Tracheal epithelial cell (primary cell): Measurements from ENCODE around the gene AFF1. TPM values are rescaled to one million over a fixed set of nuclear protein-coding genes. Genes with fewer than 3 reads are reported as not detected.

Experiments
- total RNA-seq: library from RNA; depleted of rRNA; stranded (reverse); fragments of >200 nt; gene quantifications from 2 replicates; pipeline ENCODE4 v1.2.1, GENCODE V29; 2014

The AFF1 gene
- 14.1 and 17.1 TPM in 2 replicates for total RNA-seq

DNA sequence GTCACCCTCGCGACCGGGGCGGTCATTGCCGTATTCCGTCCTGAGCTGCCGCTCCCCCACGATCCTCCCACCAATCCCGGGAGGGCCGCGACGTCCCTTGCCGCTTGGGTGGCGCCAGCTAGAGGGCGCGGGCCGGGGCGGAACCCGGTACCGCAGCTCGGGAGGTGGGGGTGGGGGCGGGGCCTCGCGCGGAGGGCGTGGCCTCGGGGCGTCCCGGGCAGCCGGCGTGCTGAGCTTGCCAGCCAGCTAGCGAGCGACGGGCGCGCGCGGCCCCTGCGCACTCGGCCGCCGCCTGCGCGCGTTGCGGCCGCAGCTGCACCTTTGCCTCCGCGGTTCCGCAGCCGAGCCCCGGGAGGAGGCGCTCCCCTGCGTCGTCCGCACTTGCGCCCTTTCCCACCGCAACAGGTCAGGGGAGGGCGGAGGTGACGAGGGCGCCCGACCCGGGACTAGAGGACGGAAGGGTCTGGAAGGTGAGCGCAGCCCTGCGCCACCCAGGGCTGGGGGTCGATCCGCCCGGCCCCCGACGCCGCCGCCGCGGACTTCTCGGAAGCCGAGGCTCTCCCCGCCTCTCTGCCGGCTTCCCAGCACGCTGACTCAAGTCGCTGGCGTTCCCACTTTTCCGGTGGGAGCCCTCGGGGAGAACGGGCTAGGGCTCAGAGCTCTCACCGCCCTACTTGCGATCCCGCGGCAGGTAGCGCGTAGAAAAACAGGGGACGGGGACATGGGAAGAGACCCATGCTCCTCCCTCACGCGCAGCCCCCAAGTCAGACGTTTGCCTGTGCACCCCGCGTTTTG is at the start of gene AFF1:
AFF1 (plus strand) TSS at position 241 of the 795 bp plus-strand sequence. CDS start 13,523 bp downstream, outside the sequence.

DNA sequence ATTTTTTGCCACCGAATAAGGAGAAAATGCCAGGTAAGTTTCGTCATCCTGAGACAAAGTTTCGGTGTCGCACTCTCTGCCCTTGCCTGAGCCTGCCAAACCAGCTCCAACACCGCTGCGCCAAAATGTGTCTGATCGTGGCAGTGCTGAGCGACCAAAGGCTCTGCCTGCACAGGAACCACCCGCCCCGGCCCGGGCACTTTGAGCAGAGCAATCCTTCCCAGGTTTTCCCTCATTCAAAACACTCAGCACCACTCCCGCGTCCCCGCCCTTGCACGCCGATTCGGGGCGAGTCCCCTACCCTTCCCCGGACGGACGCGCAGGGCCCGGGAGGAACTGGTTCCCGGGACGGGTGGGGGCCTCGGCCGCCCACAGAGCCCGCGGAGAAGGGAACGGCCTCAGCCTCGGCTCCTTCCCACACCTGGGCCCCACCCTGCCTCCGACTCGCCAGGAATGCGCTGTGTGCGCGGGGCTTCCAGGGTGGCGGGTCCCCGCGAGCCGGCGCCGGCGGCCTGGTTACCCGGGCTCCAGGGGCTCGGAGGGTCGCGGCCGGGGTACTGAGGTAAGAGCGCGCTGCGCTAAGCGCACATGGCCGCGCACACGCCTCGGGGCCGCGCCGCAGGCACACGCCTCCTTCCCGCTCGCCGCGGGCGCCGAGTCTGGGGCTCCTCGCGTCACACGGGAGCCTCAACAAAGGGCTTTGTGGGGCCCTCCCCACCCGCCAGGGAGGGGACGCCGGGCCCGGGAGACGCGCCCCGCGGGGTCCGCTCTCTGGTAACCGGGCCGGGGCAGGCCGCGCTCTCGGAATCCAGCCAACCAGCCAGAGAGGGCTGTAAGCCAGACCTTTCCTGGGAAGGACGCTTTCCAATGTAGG is 42.8 kb upstream of the AFF1 start, which contains the start of gene C4orf36:
C4orf36 (minus strand) TSS at position 661 of the 874 bp plus-strand sequence. CDS start 902 bp downstream, outside the sequence.

Other genes starting within 250 kb of the AFF1 start
- 5.3 and 7.7 TPM in 2 replicates for gene SLC10A6, start 85.6 kb upstream of the AFF1 start, total RNA-seq
- 1.3 and 2.9 TPM in 2 replicates for gene C4orf36, start 42.6 kb upstream of the AFF1 start, total RNA-seq